Activated CD4-positive, alpha-beta T cell treated with anti-CD3 and anti-CD28 coated beads, Interleukin-2, amount 10 ng/mL, durations not matched to agents 24 days and 14 days (primary cell): ENCODE results near the gene SLC9A9. TPM values are rescaled to one million over a fixed set of nuclear protein-coding genes. Genes with fewer than 3 reads are reported as not detected.

Source experiments
- DNase-seq: peaks from one replicate; pipeline ENCODE4 v3.0.0; 2022
- H3K27ac Mint-ChIP-seq: one replicate; pipeline ENCODE4 v1.8.0; 2022; ENCODE audit warnings: mild to moderate bottlenecking, mixed read lengths
- H3K27me3 Mint-ChIP-seq: one replicate; pipeline ENCODE4 v1.8.0; 2022; ENCODE audit warnings: mixed read lengths
- H3K36me3 Mint-ChIP-seq: one replicate; pipeline ENCODE4 v1.8.0; 2022; ENCODE audit warnings: low read depth, mild to moderate bottlenecking, mixed read lengths
- H3K4me1 Mint-ChIP-seq: one replicate; pipeline ENCODE4 v1.8.0; 2021; ENCODE audit warnings: mixed read lengths
- H3K4me3 Mint-ChIP-seq: one replicate; pipeline ENCODE4 v1.8.0; 2022; ENCODE audit warnings: mild to moderate bottlenecking, moderate library complexity, mixed read lengths
- H3K9me3 Mint-ChIP-seq: one replicate; pipeline ENCODE4 v1.8.0; 2021; ENCODE audit warnings: mixed read lengths
- intact Hi-C: fragments of 100-400 bp; cut with micrococcal nuclease; formaldehyde crosslinking; loops from one replicate; pipeline ENCODE4 v1.15.1; 2023
- total RNA-seq: library from RNA; stranded (reverse); gene quantifications from 2 replicates; pipeline ENCODE4 v1.2.3, GENCODE V29; 2022

SLC9A9 gene
- total RNA-seq, 1 donor from 2014 or later, result 1.3 TPM

DNA sequence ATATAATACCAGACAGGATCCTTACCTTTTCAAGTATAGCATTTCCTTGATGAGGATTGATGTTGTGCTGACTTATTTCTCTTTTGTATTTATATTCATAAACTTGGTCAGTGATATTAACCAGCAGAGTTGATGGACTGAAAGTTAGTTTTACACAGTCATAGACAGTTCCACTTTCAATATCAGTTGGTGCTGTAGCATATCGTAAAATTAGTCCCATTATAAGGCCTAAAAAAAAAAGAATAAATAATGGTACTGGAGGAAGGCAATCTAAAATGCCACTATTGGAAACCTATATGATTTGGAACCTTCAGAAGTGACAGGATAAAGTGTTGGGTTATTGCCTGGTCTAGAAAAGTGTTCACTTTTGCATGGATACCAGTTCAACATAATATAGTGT is 16.3 kb downstream of the SLC9A9 start:
- Mint-ChIP-seq H3K27me3 (no peaks in the 10 kb centered on the region), H3K9me3 (no peaks in the 10 kb centered on the region), H3K4me1 (peaks cover 19% of the 10 kb centered on the region), H3K27ac (no peak overlapping the region), H3K36me3 (peaks cover 4% of the 10 kb centered on the region), H3K4me3 (no peak overlapping the region)
- intact Hi-C loops, result loop anchor here (1.0 to 10.0 kb wide), 5 partner anchors 16 to 827 kb away; partner anchors contain the start of genes DIPK2A, SLC9A9 and U2SURP
- DNase-seq, result no peak

DNA sequence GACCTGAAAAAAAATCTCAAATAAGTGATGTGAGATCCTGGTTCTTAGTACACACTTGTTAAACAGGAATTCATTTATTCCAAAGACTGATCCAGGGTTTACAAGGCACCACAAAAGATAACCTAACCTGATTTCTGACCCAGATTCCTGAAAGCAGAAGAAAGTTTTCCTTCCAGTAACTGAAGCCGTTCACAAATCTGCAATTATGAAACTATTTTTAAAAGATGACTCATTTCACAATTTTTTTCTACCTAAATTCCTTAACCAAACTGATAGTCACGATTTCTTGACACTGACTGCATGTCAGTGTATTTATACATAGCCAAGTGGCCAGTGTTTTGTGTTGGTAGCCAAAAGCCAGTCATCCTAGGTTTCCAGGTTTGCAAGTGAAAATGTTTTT is 17.1 kb downstream of the SLC9A9 start:
- H3K36me3 Mint-ChIP-seq, result peaks cover 4% of the 10 kb centered on the region
- no peaks in the 10 kb centered on the region for H3K27me3 Mint-ChIP-seq
- peaks cover 7% of the 10 kb centered on the region for H3K9me3 Mint-ChIP-seq
- H3K4me3 Mint-ChIP-seq, result peak overlapping the region; percentile 38
- H3K4me1 Mint-ChIP-seq, result peaks cover 27% of the 10 kb centered on the region
- intact Hi-C loops, result loop anchor here (1.0 to 10.0 kb wide), 4 partner anchors 17 to 826 kb away; partner anchors contain the start of genes DIPK2A and U2SURP
- H3K27ac Mint-ChIP-seq, result peak overlapping the region; percentile 19
- no peak for DNase-seq

DNA sequence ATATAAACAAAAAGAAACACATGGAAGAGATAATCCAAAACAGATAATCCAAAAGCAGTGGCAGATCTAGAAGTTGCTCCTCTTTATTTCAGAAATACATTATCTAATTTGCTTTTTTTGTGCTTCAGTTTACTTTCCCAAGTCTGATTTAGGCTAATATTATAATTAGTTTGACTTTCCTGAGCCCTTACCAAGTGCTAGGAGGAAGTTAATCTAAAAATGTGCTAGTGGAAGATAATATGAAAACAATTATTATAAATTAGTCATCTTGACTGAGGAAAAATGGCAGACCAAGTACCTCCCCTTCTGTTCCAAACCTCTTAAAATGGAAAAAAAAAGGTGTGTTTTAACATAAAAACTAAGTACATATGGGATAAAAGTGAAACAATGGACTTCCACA is 17.5 kb downstream of the SLC9A9 start:
- Mint-ChIP-seq H3K9me3 (peaks cover 8% of the 10 kb centered on the region), H3K27me3 (no peaks in the 10 kb centered on the region), H3K4me1 (peaks cover 28% of the 10 kb centered on the region), H3K4me3 (no peak overlapping the region), H3K27ac (no peak overlapping the region), H3K36me3 (peaks cover 4% of the 10 kb centered on the region)
- DNase-seq, result no peak
- intact Hi-C loops, result loop anchor here (1.0 to 10.0 kb wide), 4 partner anchors 16 to 826 kb away; partner anchors contain the start of genes DIPK2A and U2SURP

DNA sequence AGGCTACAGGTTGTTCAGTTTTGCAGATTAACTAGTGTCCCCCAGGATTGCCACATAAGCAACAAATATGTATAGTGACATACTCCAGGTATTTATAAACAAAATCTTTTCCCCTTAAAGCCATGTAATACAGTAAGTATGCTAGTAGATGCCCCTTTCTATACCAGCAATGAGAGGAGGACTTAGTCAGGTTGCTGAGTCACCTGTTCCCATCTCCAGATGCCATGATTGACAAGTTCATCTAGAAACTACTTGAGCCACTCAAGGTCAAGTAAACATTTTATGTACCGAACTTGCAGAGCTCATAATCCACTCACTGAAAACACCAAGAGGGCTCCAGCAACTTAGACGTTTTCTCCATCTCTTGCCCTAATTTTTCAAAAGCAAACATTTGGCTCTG is 18.2 kb downstream of the SLC9A9 start:
- H3K27me3 Mint-ChIP-seq, result no peaks in the 10 kb centered on the region
- intact Hi-C loops, result loop anchor here (5.0 to 10.0 kb wide), 3 partner anchors 142 to 825 kb away; partner anchors contain the start of genes DIPK2A and U2SURP
- no peak for DNase-seq
- H3K9me3 Mint-ChIP-seq, result peaks cover 8% of the 10 kb centered on the region
- no peak overlapping the region for H3K4me3 Mint-ChIP-seq
- H3K27ac Mint-ChIP-seq, result no peak overlapping the region
- peaks cover 32% of the 10 kb centered on the region for H3K4me1 Mint-ChIP-seq
- peaks cover 7% of the 10 kb centered on the region for H3K36me3 Mint-ChIP-seq

DNA sequence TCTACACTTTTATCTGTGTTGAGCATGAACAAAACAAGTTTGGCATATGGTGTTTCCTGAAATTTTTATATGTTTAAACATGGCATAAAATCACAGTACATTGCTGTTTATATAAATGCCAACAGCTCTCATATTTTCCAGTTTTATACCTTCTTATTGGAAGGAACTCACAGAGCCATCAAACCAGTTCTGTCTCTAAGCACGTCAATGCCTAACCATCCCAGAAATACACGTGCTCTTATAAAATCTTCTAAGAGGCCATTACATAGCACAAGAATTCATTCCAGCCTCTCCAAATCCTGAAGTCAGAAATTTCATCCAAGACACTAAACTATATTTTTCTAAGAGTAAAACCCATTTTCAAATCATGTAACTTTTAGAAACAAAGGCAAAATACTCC is 20.8 kb downstream of the SLC9A9 start:
- no peak overlapping the region for H3K27ac Mint-ChIP-seq
- H3K36me3 Mint-ChIP-seq, result peaks cover 7% of the 10 kb centered on the region
- no peaks in the 10 kb centered on the region for H3K27me3 Mint-ChIP-seq
- intact Hi-C loops, result no loop called here
- H3K9me3 Mint-ChIP-seq, result peaks cover 8% of the 10 kb centered on the region
- peaks cover 34% of the 10 kb centered on the region for H3K4me1 Mint-ChIP-seq
- H3K4me3 Mint-ChIP-seq, result no peak overlapping the region
- no peak for DNase-seq

DNA sequence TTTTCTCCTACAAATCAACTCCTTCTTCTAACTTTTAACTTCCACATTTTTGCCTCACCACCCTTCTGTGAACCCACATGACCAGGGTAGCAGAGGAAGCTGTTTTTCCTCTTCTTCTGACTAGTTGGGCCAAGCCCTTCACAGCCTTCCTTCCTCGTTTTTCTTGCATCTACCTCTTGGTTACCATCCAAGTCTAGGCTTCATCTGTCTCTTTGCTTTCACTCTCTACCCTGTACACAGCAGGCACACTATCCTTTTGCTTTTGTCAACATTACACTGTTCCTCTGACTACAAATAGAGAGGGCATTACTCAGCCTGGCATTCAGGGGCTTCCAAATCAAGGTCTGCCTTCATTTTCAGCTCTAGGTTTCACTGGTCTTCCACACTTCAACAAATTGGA is 22.0 kb downstream of the SLC9A9 start:
- Mint-ChIP-seq H3K36me3 (peaks cover 7% of the 10 kb centered on the region), H3K9me3 (peaks cover 8% of the 10 kb centered on the region), H3K4me3 (no peak overlapping the region), H3K4me1 (peaks cover 36% of the 10 kb centered on the region), H3K27me3 (no peaks in the 10 kb centered on the region), H3K27ac (no peak overlapping the region)
- intact Hi-C loops, result no loop called here
- DNase-seq, result no peak

DNA sequence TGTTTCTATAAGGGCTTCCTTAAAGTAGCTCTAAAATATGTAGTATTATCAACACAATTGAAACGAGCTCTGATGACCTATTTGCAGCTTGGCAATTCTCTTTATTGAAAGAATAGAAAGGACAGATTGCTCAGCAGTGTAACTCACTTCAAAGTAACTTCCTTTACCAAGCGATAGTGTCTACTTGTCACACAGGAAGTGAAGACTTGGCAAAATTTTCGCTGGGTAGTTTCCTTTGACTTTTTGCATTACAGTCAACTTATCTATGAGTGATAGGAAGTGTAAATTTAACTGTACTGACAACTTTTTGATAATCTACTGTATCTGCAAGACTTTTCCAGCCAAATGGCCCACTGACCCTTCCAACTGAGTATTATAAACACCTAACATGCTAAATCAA is 22.8 kb downstream of the SLC9A9 start:
- H3K4me3 Mint-ChIP-seq, result peak overlapping the region; percentile 22
- peaks cover 37% of the 10 kb centered on the region for H3K4me1 Mint-ChIP-seq
- peak; percentile 77 for DNase-seq
- intact Hi-C loops, result no loop called here
- no peaks in the 10 kb centered on the region for H3K27me3 Mint-ChIP-seq
- peak overlapping the region; percentile 26 for H3K27ac Mint-ChIP-seq
- H3K36me3 Mint-ChIP-seq, result peaks cover 7% of the 10 kb centered on the region
- peaks cover 8% of the 10 kb centered on the region for H3K9me3 Mint-ChIP-seq

DNA sequence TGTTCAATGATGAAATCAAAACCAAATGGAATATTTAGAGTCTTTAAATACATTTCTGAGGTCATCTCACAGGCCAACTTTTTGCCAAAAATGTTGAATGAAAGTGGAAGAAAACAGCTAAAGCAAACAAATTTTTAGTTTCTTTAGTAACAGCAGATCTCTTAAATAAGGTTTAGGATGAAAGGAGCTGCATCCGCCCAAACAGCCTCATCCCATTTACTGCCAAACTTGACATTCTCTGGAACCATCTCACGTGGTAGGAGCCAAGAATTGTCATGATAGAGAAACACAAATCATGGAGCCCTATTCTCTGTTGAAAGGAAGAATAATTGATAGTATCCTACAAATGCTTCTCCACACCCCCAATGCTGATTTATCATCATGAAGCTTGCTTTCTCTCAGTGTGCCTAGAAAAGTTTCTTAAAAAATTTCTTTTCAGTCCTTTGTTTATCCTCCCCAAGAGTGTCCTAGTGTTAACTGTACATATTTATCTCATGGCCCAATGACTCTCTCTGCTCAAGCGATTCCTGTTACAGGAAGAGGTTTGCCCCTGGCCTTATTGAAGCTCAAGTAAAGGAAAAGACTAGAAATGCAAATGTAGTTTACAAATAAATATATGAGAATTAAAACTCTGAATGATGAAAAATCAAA is 23.4 kb downstream of the SLC9A9 start:
- DNase-seq, result no peak
- Mint-ChIP-seq H3K9me3 (peaks cover 8% of the 10 kb centered on the region), H3K36me3 (peaks cover 7% of the 10 kb centered on the region), H3K4me1 (peaks cover 32% of the 10 kb centered on the region), H3K27ac (no peak overlapping the region), H3K27me3 (no peaks in the 10 kb centered on the region), H3K4me3 (no peak overlapping the region)
- intact Hi-C loops, result no loop called here

DNA sequence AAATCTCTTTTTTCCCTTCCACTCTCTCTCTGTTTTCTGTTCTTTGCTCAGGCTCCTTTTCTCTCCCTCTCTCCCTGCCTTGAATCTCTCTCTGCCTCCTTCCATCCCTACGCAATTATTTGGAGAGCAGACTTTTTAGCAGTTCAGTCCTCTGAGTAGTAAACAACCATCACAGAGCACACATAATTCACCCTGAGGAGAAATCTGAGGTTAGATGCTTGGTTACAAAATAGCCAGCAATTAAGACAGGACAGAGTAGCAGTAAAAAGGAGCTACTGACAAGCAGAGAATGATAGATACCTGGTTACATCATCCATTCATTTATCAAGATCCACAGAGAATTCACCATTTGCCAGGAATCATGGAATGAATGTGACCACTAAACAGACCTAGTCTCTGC is 25.5 kb downstream of the SLC9A9 start:
- H3K9me3 Mint-ChIP-seq, result peaks cover 8% of the 10 kb centered on the region
- H3K27me3 Mint-ChIP-seq, result no peaks in the 10 kb centered on the region
- H3K27ac Mint-ChIP-seq, result no peak overlapping the region
- DNase-seq, result no peak
- H3K36me3 Mint-ChIP-seq, result peaks cover 3% of the 10 kb centered on the region
- H3K4me3 Mint-ChIP-seq, result no peak overlapping the region
- intact Hi-C loops, result no loop called here
- peaks cover 30% of the 10 kb centered on the region for H3K4me1 Mint-ChIP-seq

DNA sequence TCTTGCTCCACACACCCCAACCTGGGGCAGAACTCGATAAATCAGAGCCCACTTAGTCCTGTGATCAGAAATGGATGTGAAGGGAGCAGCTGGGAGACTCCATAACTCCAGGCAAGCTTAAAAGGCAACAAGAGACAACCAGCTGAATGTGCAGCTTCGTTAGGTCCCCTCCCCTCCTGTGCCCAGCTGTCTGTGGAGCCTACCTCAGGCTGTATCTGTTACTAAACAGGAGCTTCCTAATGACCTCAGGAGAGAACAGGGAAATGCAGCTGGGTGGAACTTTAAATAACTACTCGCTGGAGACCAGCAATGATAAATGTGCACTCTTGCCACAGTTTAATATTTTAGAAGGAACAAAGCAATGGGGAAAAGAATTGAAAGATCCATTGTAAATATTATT is 25.9 kb downstream of the SLC9A9 start:
- intact Hi-C loops, result no loop called here
- peaks cover 5% of the 10 kb centered on the region for H3K36me3 Mint-ChIP-seq
- peaks cover 30% of the 10 kb centered on the region for H3K4me1 Mint-ChIP-seq
- no peak for DNase-seq
- no peaks in the 10 kb centered on the region for H3K27me3 Mint-ChIP-seq
- H3K27ac Mint-ChIP-seq, result no peak overlapping the region
- H3K9me3 Mint-ChIP-seq, result peaks cover 8% of the 10 kb centered on the region
- no peak overlapping the region for H3K4me3 Mint-ChIP-seq

DNA sequence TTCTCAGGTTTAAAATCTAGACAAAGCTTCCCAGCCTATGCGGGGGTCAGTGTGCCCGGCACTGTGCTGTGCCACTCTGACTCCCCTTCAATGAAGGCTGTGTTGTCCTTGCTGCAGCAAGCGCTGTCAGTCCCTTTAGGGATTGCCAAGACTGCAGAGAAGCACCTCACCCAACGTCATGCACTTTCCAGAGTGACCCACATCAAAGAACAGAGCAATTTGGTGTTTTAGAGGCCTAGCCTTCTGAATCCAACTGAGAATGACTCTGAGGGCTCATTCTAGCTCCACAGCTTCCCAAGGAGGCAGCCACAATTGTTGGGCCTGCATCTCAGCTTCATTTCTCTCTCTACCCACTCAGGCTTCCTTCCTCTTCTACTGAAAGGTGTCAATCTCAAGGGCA is 26.4 kb downstream of the SLC9A9 start:
- intact Hi-C loops, result no loop called here
- no peak for DNase-seq
- H3K27ac Mint-ChIP-seq, result no peak overlapping the region
- peaks cover 7% of the 10 kb centered on the region for H3K9me3 Mint-ChIP-seq
- peaks cover 5% of the 10 kb centered on the region for H3K36me3 Mint-ChIP-seq
- H3K27me3 Mint-ChIP-seq, result no peaks in the 10 kb centered on the region
- H3K4me3 Mint-ChIP-seq, result no peak overlapping the region
- peaks cover 29% of the 10 kb centered on the region for H3K4me1 Mint-ChIP-seq

DNA sequence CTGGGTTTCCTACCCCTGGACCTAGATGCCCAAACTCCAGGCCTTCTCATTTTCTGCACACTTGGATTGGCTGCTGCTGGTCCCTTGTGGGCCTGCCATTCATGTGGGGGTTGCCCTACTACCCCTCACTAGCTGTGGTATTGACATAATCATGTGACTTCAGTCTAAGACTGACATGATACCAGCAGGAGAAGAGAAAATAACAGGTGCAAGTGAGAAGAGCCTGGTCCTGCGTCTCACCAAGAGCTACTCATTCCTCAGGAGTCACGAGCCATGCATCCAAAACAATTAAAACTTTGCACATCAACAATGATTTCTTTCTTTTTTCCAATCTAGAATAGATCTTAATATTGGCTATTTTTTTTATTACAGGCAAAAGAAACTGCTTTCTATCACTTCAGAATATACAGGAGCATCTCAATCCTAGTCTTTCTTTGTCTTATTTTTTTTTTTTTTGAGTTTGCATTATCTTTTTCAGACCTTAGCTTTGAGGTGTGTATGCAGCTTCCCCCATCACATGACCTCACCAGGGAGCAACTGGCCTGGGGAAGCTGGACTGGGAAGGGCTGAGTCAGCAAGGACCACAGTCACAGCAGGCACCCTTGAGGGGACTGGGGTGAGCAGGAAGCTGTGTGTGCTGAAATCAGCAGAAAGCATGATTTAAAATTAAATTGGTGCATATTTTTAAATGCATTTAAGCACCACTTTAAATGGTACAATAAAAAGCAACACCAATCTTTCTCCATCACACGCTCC is 27.6 kb downstream of the SLC9A9 start:
- Mint-ChIP-seq H3K27me3 (no peaks in the 10 kb centered on the region), H3K4me3 (no peak overlapping the region), H3K27ac (no peak overlapping the region), H3K36me3 (peaks cover 5% of the 10 kb centered on the region), H3K4me1 (peaks cover 20% of the 10 kb centered on the region), H3K9me3 (peaks cover 3% of the 10 kb centered on the region)
- intact Hi-C loops, result no loop called here
- no peak for DNase-seq

DNA sequence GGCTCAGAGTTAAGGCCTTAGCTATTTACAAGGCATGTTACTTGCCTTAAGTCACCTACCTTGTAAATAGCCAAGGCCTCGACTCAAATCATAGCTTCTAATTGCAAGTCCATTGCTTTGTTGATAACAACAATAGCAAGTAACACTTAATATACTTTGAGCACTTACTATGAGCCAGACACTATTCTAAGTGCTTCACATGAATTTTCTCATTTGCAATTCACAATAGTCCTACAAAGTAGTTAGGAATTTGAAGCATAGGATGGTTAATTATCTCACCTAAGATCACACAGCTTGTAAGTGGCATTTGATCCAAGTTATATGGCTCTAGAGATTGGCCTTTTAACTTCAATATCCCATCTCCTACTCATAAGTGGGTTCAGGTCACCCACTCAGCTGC is 28.4 kb downstream of the SLC9A9 start:
- DNase-seq, result no peak
- H3K9me3 Mint-ChIP-seq, result peaks cover 3% of the 10 kb centered on the region
- H3K4me1 Mint-ChIP-seq, result peaks cover 15% of the 10 kb centered on the region
- no peak overlapping the region for H3K27ac Mint-ChIP-seq
- intact Hi-C loops, result no loop called here
- H3K27me3 Mint-ChIP-seq, result no peaks in the 10 kb centered on the region
- peaks cover 4% of the 10 kb centered on the region for H3K36me3 Mint-ChIP-seq
- no peak overlapping the region for H3K4me3 Mint-ChIP-seq

DNA sequence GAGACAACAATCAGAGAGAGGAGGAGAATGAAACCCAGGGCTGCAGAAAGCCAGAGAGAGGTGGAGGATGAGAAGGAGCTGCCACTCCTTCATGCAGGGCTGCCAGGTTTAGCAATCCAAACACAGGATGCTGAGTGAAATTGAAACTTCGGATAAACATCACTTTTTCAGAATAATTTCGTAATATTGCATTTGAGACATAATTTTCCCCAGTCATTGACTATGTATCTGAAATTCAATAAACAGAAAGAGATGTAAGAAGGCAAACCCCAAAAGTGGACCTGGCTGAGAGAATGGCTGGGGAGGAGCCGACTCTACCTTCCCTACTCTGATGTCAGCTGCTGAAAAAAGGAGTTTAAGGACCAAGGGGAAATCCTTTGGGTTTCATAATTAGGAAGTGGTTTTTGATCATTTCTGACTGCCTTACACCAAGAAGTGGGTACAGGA is 33.8 kb downstream of the SLC9A9 start:
- Mint-ChIP-seq H3K36me3 (peaks cover 4% of the 10 kb centered on the region), H3K4me1 (peaks cover 14% of the 10 kb centered on the region), H3K27me3 (no peaks in the 10 kb centered on the region), H3K27ac (peak overlapping the region; percentile 51), H3K4me3 (peak overlapping the region; percentile 38), H3K9me3 (peaks cover 3% of the 10 kb centered on the region)
- peak; percentile 66 for DNase-seq
- intact Hi-C loops, result loop anchor here (1.0 to 2.0 kb wide), 2 partner anchors 17 to 34 kb away; partner anchors contain the start of gene SLC9A9
